RKO (cell line): ENCODE results near the gene NKTR.
"Not testable (repeated sequence)": the region's sequence is repeated elsewhere in the genome, so short reads cannot be mapped to it uniquely, and the experiment has no call there.

ENCODE experiments used
- DNase-seq: peaks from one replicate; pipeline ENCODE4 v3.0.0-alpha.2; 2016; ENCODE audit warnings: low spot score

NKTR gene

DNA sequence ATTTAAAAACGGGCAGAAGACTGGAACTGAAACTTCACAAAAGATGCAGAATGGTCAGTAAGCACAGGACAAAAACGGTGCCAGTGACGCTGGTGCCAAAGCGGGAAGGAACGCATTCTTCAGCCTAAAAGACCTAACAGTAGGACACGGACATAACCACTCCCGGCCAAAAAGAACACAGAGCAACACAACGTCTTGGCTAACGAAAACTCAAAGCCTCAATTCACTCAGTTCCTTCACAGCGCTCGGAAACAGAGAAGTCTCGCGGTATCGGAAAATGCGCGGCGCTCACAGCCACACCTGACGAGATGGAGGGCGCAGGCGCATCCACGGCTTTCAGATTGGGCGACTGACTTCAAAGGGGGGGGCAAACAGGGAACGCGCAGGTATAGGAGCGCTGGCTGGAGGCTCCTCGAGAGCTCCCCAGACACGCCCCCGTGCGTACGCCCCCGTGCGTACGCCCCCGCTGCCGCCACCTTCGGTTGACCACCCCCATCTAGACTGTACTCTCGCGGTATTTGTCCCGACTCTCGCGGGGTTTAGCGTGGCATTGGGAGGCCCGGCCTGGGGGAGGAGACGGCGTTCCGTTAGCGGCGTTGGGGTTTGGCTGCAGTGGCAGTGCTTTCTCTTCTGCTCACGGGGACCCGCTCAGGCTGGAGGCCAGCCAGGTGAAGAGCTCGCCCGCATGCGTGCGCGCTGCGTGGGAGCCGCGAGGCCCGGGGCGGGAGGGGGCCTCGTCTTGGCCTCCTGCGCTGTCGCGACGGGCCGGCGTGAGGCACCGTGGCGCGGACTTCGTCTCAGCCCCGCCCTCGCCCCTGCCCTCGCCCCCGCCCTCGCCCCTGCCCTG, at the start of gene NKTR:
Gene NKTR (plus strand): TSS at position 576 of the 847 bp plus-strand sequence. CDS start 321 bp downstream, outside the sequence.
- peak; percentile 96 for DNase-seq

DNA sequence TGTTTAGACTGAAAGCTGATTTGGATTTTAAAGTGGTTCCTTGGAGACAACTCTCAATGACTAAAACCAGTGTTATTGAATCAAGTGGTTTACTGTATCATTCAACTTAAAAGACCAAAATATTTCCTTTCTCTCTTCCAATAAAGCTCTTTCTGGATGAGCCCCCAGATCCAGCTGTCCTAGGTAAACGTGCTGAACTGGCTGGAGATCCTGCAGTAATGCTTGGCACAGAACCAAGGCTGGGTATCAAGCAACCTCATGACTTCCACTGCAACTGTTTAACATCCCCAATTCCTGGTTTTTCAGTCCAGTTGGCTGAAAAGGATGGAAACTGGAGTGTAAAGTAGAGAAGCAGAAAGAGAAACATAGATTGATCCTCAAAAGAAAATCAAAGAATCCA, 47.7 kb upstream of the NKTR start:
- DNase-seq, result no peak

GRCh38 chr3:42556089-42556632, 44.3 kb upstream of the NKTR start:
- DNase-seq, result no peak

GRCh38 chr3:42556817-42557216, 43.7 kb upstream of the NKTR start:
- not testable (repeated sequence) for DNase-seq

- DNase-seq, result peak; percentile 64
Observed at GRCh38 chr3:42557854-42558253, 42.6 kb upstream of the NKTR start.

DNA sequence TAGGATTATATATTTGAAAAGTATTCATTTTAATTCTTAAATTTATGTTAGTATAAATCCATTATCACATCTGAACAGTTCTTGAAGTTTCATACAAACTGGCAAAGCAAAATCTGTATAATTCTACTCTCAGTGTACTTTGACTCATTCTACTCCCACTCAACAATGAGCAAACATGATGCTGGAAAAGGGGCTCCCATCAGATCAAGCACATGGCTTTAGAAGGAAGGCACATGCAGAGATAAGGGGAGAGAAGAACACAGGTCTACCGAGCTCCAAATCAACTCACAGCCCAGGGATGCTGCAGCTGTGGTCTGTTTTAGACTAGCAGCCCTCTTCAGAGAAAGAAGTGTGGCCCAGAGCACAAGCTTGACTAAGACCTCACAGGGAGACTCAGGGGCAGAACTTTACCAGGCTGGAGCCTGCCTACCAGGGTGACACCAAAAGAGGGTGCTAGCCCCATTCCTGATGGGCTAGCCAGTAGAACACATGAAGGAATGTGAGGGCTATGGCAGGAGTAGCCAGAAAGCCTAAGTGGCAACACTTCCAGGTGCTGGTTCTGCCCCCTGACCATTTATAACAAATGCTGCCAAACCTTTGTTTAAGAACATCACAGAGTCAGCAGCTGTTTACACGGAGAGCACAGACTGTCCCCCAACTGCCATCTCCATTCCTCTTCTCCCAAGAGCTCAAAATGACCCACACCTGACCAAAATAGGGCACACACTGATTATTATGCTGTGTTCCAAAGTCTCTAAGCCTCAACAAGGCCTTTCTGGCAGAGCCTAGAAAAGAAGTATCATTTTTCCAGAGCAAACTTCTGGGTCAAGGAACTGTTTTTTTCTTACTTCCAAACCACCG, 38.2 kb upstream of the NKTR start:
- no peak for DNase-seq

DNA sequence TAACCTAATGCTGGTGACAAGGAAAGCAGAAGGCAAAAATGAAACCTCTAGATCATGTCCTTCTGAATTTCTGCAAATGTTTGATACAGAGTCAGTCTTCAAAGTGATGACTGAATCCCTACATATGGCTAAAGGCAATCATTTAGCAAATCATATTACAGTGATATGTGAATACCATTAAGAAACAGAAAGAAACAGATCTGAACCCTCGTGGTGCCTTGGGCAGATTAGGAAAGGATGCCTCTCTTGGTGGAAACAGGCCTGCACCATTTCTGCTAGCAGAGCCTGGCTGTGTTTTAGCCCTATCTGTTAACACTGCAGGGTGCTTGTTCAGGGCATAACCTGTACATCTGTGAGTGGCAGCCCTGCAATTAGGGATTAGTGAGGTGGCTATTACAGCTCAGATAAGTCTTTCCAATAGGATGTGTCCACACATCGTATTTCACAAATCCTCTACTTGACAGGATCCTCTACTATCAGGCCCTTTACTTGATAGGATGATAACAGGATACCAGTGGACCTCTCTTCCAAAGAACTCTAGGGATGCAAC, 30.8 kb upstream of the NKTR start:
- DNase-seq, result no peak

DNA sequence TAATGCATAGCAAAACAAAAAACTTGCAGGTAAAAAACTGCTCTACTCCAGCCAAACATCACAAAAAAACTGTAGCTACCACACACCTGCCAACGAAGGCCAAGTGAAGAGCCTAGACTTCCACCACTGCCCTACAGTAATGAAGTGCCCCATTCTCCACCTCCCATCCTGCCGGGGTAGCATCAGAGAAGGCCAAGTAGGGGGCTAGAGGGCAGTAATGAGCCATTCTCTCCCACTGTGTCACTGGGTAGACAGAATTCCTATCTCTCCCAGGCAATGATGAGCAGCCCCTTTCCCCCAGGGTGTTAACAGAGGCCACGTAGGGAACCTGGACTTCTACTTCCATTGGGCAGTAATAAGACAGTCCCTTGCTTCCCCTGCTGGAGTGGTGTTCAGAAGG, 28.2 kb upstream of the NKTR start:
- peak; percentile 59 for DNase-seq

DNA sequence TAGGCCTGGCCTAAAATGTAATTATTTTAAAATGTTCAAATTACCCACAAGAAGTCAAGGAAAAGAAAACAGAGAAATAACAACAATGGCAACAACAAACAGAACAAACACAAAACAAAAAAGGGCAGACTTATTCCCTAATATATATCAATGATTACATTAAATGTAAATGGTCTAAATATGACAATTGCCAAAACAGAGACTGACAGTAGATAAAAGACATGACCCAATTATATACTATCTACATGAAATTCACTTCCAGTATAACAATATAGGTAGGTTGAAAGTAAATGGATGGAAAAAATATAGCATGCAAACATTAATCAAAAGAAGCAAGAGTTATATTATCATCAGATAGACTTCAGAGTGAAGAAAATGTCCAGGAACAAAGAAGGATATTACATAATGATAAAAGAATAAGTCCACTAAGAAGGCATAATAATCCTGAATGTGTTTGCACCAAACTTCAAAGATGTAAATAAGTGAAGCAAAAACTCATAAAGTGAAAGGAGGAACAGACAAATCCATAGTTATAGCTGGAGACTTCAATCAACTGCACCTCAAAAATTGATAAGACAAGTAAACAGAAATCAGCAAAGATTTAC, 25.2 kb upstream of the NKTR start:
- DNase-seq, result no peak

DNA sequence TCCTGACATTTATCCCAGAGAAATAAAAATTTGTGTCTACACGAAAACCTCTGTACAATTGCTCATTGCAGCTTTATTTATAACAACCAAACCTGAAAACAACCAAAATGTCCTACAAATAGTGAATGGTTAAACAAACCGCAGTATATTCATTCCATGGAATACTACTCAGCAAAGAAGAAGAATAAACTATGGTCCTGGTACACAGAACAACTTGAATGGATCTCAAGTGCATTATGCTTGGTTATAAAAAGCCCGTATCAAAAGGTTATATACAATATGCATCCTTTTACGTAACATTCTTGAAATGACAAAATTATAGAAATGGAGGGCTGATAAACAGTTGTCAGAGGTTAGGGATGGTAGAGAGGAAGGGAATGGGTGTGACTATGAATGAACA, 22.4 kb upstream of the NKTR start:
- no peak for DNase-seq

DNA sequence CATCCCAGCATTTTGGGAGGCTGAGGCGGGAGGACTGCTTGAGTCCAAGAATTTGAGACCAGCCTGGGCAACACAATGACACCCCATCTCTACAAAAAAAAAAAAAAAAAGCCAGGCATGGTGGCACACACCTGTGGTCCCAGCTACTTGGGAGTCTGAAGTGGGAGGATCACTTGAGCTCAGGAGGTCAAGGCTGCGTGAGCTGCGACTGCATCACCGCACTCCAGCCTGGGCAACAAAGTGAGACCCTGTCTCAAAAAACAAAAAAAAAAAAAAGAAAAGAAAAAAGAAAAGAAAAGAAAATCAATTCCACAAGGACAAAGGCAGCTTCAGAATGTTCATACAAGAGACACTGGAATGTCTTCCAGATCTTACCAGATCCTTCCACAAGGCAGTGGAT, 21.1 kb upstream of the NKTR start:
- DNase-seq, result not testable (repeated sequence)

- DNase-seq, result peak; percentile 27
Observed at GRCh38 chr3:42581400-42581708, 19.1 kb upstream of the NKTR start.

GRCh38 chr3:42581709-42582473, 18.6 kb upstream of the NKTR start, which contains the start of gene SEC22C:
TSS of gene SEC22C (minus strand) at chr3:42581967. CDS start at chr3:42569046, 12,921 bp downstream.
- peak; percentile 96 for DNase-seq

DNA sequence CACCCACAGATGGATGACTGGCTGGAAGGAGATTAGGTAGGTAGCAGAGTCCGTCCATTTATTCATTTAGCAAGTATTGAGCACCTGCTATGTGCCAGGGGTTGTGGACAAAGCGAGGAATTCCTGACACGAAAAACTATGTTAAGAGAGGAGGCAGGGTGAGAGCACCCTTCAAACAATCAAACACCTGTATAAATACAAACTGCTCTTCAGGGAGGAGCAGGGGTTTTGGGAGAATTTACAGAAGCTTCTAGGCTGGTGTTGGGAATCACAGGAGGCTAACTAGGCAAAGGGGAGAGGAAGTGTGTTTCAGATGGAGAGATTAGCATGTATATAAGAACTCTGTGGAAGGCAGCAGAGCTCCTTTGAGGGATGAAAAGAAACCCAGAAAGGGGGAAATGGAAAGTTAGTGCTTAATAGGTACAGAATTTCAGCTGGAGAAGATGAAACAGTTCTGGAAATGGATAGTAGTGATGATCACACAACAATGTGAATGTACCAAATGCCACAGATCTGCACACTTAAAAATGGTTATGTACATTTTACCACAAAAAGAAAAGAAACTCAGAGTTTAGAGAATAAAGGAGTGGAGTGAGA, 17.9 kb upstream of the NKTR start:
- DNase-seq, result no peak

- DNase-seq, result no peak
Observed at GRCh38 chr3:42588625-42589024, 11.9 kb upstream of the NKTR start.

DNA sequence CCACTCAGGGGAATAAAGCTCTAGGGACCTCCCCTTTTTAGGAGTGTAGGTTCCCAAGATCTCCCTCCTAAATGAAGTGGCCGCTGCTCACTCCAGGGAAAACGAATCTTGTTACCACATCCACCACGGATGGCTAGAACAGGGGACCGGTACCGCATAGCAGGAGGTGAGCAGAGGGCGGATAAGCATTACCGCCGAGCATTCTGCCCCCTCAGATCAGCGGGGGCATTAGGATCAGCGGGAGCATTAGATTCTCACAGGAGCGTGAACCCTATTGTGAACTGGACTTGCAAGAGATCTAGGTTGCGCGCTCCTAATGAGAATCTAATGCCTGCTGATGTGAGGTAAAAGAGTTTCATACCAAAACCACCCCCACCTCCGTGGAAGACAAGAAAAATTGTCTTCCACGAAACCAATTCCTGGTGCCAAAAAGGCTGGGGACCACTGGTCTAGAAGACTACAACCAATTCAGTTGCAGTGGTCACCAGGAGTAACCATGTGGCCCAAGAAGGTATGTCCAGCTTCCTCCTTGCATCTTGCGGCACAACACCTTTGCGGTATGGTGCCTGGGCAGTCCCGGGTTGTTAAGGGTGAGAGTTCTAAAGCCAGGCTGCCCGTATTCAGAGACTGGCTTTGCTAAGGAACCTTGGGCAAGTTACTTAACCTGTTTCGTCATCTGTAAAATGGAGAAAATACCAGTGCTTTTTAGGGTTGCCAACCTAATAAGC, 10.9 kb upstream of the NKTR start:
- DNase-seq, result no peak

DNA sequence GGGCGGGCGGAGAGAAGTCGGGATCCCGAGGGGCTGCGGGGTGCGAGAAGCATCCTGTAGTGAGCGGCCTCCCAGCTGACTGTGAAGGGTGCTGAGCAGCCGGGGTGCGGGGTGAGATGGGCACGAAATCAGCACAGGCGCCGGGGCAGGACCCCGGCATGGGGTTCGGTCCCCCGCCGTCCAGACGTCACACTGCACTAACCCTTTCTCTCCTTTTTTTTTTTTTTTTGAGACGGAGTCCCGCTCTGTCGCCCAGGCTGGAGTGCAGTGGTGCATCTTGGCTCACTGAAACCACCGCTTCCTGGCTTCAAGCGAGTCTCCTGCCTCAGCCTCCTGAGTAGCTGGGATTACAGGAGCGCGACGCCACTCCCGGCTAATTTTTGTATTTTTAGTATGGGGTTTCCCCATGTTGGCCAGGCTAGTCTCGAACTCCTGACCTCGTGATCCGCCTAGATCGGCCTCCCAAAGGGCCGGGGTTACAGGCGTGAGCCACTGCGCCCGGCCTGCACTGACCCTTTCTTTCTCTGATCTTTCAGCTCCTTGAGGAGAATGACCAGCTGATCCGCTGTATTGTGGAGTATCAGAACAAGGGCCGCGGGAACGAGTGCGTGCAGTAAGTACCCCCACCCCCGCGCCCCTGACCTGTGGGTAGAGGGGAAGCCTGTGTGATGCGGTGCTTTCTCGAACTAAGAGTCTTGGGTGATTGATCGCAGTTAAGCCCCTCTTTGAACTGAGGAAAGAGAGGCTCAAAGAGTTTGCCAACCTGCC, 9.3 kb upstream of the NKTR start:
- DNase-seq, result peak; percentile 39

DNA sequence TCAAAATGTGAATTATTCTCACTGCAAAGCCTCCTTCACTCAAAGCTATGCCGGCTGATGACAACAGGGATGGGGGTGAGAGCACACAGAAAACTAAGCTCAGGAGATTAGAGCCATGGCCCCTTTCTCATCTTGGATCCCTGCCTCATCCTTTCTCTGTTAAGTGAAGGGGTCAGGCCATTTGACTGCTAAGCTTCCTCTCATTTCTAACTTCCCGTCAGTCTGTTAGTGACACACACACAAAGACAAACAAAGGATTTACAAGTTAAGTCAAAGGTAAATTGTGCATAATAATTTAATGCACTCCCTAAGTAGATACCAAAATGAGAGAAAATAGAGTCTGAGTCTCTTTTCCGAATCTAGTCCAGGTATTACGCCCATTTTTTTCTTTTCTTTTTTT, 8.7 kb upstream of the NKTR start:
- DNase-seq, result peak; percentile 35

GRCh38 chr3:42593635-42594034, 6.9 kb upstream of the NKTR start:
- no peak for DNase-seq
